Measurements from ENCODE around the gene FTO.
A peak's percentile ranks its signal among the peaks of the same experiment; 100 is the strongest.

DNA sequence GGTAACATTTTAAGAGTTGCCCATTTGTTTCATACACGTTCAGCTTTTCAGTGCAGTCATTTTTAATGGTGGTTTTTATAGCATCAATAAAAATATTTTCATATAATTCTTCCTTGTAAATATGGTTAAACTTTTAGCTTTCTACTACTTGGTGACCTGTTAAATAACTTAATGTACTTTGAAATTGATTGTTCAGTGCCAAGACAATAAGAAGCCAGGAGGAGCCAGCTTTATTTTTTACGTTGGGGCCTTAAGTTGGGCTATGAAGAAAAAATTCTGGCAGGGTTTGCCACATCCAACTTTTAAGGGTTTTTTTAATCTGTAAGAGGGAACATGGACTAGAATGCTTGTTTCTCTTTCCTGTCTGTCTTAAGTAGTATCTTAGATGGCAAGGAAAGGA is 284.2 kb downstream of the FTO start:
- TF ChIP-seq POLR2AphosphoS5 (IDR thresholded peaks at IDR 0.05) (peak; percentile 75), POLR2A (IDR thresholded peaks at IDR 0.05) (no peak)
- TF ChIP-seq, protein P1, sequence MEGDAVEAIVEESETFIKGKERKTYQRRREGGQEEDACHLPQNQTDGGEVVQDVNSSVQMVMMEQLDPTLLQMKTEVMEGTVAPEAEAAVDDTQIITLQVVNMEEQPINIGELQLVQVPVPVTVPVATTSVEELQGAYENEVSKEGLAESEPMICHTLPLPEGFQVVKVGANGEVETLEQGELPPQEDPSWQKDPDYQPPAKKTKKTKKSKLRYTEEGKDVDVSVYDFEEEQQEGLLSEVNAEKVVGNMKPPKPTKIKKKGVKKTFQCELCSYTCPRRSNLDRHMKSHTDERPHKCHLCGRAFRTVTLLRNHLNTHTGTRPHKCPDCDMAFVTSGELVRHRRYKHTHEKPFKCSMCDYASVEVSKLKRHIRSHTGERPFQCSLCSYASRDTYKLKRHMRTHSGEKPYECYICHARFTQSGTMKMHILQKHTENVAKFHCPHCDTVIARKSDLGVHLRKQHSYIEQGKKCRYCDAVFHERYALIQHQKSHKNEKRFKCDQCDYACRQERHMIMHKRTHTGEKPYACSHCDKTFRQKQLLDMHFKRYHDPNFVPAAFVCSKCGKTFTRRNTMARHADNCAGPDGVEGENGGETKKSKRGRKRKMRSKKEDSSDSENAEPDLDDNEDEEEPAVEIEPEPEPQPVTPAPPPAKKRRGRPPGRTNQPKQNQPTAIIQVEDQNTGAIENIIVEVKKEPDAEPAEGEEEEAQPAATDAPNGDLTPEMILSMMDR (IDR thresholded peaks at IDR 0.05) = no peak

All from prostate gland (tissue), 2 donors.